ENCODE measurements around the gene RNF208. TPM values are rescaled to one million over a fixed set of nuclear protein-coding genes. Genes with fewer than 3 reads are reported as not detected.
"Not testable (repeated sequence)": the region's sequence is repeated elsewhere in the genome, so short reads cannot be mapped to it uniquely, and the experiment has no call there.

The RNF208 gene
- total RNA-seq, 4 donors from 2014 or later: 2.8 to 7.5 (median 5.2) TPM

- TF ChIP-seq POLR2A (IDR thresholded peaks at IDR 0.05) (no peak), CTCF (IDR thresholded peaks at IDR 0.05) (no peak), EP300 (IDR thresholded peaks at IDR 0.05) (no peak), POLR2AphosphoS5 (IDR thresholded peaks at IDR 0.05) (no peak)
- no peak overlapping the region for H3K27ac ChIP-seq
- DNase-seq (ENCODE audit: low spot score in 2 of 2): peak in 1 of 2 donors; percentile 76
- H3K4me1 ChIP-seq: peaks cover 23% of the 10 kb centered on the region
- no peak overlapping the region for H3K4me3 ChIP-seq
- no peaks in the 10 kb centered on the region for H3K27me3 ChIP-seq
- peaks cover 53% of the 10 kb centered on the region for H3K36me3 ChIP-seq
- H3K9me3 ChIP-seq: no peaks in the 10 kb centered on the region
- over 99% methylated on average over 9 of the region's 29 CpGs for WGBS
Measured at GRCh38 chr9:137265496-137266161, 43.6 kb upstream of the RNF208 start.

- Histone ChIP-seq H3K4me1 (peaks cover 14% of the 10 kb centered on the region), H3K4me3 (no peak overlapping the region), H3K27me3 (no peaks in the 10 kb centered on the region), H3K36me3 (peaks cover 55% of the 10 kb centered on the region), H3K9me3 (no peaks in the 10 kb centered on the region), H3K27ac (no peak overlapping the region)
- 92% methylated on average over 21 of the region's 22 CpGs for WGBS
- DNase-seq (ENCODE audit: low spot score in 2 of 2): no peak
- no peak for TF ChIP-seq POLR2AphosphoS5 (IDR thresholded peaks at IDR 0.05)
- TF ChIP-seq CTCF (IDR thresholded peaks at IDR 0.05): no peak
- no peak for TF ChIP-seq EP300 (IDR thresholded peaks at IDR 0.05)
- no peak for TF ChIP-seq POLR2A (IDR thresholded peaks at IDR 0.05)
Measured at GRCh38 chr9:137264067-137264466, 42.0 kb upstream of the RNF208 start.

GRCh38 chr9:137263506-137263905 lies 41.5 kb upstream of the RNF208 start:
- WGBS: 81% methylated on average over 10 of the region's 10 CpGs
- Histone ChIP-seq H3K9me3 (no peaks in the 10 kb centered on the region), H3K4me3 (no peak overlapping the region), H3K4me1 (peaks cover 8% of the 10 kb centered on the region), H3K27me3 (no peaks in the 10 kb centered on the region), H3K36me3 (peaks cover 53% of the 10 kb centered on the region), H3K27ac (no peak overlapping the region)
- TF ChIP-seq POLR2A (IDR thresholded peaks at IDR 0.05) (no peak), CTCF (IDR thresholded peaks at IDR 0.05) (no peak), EP300 (IDR thresholded peaks at IDR 0.05) (no peak), POLR2AphosphoS5 (IDR thresholded peaks at IDR 0.05) (no peak)
- no peak for DNase-seq (ENCODE audit: low spot score in 2 of 2)

- H3K36me3 ChIP-seq: peaks cover 49% of the 10 kb centered on the region
- H3K9me3 ChIP-seq: no peaks in the 10 kb centered on the region
- no peak overlapping the region for H3K4me3 ChIP-seq
- 92% methylated on average over 24 of the region's 24 CpGs for WGBS
- peaks cover 5% of the 10 kb centered on the region for H3K4me1 ChIP-seq
- TF ChIP-seq POLR2A (IDR thresholded peaks at IDR 0.05): no peak
- no peak for TF ChIP-seq POLR2AphosphoS5 (IDR thresholded peaks at IDR 0.05)
- no peak for TF ChIP-seq CTCF (IDR thresholded peaks at IDR 0.05)
- TF ChIP-seq EP300 (IDR thresholded peaks at IDR 0.05): no peak
- no peak overlapping the region for H3K27ac ChIP-seq
- peak in 1 of 2 donors; percentile 64 for DNase-seq (ENCODE audit: low spot score in 2 of 2)
- no peaks in the 10 kb centered on the region for H3K27me3 ChIP-seq
Measured at GRCh38 chr9:137262909-137263285, 40.9 kb upstream of the RNF208 start.

- WGBS: 47% methylated on average over 8 of the region's 15 CpGs
- peak in 1 of 2 donors; percentile 44 for DNase-seq (ENCODE audit: low spot score in 2 of 2)
Measured at GRCh38 chr9:137262173-137262908, 40.3 kb upstream of the RNF208 start.

More at GRCh38 chr9:137262173-137262908, 40.3 kb upstream of the RNF208 start:
- H3K9me3 ChIP-seq, H3K27ac ChIP-seq, H3K4me1 ChIP-seq, H3K4me3 ChIP-seq, H3K27me3 ChIP-seq: not testable (repeated sequence)
- peak in 1 of 2 donors; percentile 39 for TF ChIP-seq CTCF (IDR thresholded peaks at IDR 0.05)
- peaks cover 48% of the 10 kb centered on the region for H3K36me3 ChIP-seq
